ENCODE measurements around the gene MOB4. TPM values are rescaled to one million over a fixed set of nuclear protein-coding genes. Genes with fewer than 3 reads are reported as not detected.

MOB4 gene
- polyA plus RNA-seq, 3 donors, result 14.8 to 32.4 (median 30.4) TPM

- H3K9me3 ChIP-seq (replicated peaks in 1 of 2; ENCODE audit: control insufficient read depth in 1 of 2, insufficient read depth in 1 of 2, low read length in 2 of 2), result no peaks in the 10 kb centered on the region
- WGBS (ENCODE audit: insufficient coverage), result under 1% methylated on average over 16 of the region's 16 CpGs
- peak overlapping the region; percentile 94 to 95 for H3K27ac ChIP-seq (ENCODE audit: low read depth in 1 of 2, low read length in 2 of 2)
- Mint-ChIP-seq H3K4me3 (peak overlapping the region; percentile 88 to 96), H3K4me1 (peaks cover 22% of the 10 kb centered on the region), H3K9me3 (peaks cover 0 to 4% (median 1%) of the 10 kb centered on the region in 7 donors), H3K36me3 (peaks cover 4 to 14% of the 10 kb centered on the region in 2 donors), H3K27ac (peak overlapping the region; percentile 92 to 98 (median 96)), H3K27me3 (ENCODE audit: low read depth in 3 of 3) (no peaks in the 10 kb centered on the region)
- H3K79me2 ChIP-seq (ENCODE audit: insufficient read depth, low read length), result peaks cover 45% of the 10 kb centered on the region
- peak overlapping the region; percentile 94 for H2AFZ ChIP-seq (ENCODE audit: insufficient read depth, low read depth, low read length, poor library complexity, severe bottlenecking)
- no peak for DNase-seq
- H3K27me3 ChIP-seq (ENCODE audit: control insufficient read depth in 2 of 2, insufficient read depth in 2 of 2, low read length in 2 of 2), result no peaks in the 10 kb centered on the region
- no peak for TF ChIP-seq CTCF (IDR thresholded peaks at IDR 0.05)
- peak overlapping the region; percentile 92 for H3K9ac ChIP-seq (ENCODE audit: insufficient read depth, low read length, poor library complexity, severe bottlenecking)
- H3K4me1 ChIP-seq (ENCODE audit: control insufficient read depth in 1 of 2, insufficient read depth in 2 of 2, low read length in 2 of 2), result peaks cover 15 to 27% of the 10 kb centered on the region in 2 donors
- H4K20me1 ChIP-seq (ENCODE audit: insufficient read depth, low read length), result peaks cover 31% of the 10 kb centered on the region
- peaks cover 0 to 8% of the 10 kb centered on the region in 2 donors for H3K36me3 ChIP-seq (replicated peaks in 1 of 2; ENCODE audit: control insufficient read depth in 1 of 2, insufficient read depth in 2 of 2, low read length in 2 of 2)
- intact Hi-C loops (cut with micrococcal nuclease), result loop anchor here in 1 of 2 donors (2.0 to 10.0 kb wide), 3 partner anchors 15 to 189 kb away; partner anchors contain the start of genes HSPE1 and MARS2
- peak overlapping the region; percentile 78 to 88 (median 87) for H3K4me3 ChIP-seq (replicated peaks in 1 of 3; ENCODE audit: low read depth in 2 of 3, low read length in 3 of 3)
- H3K4me2 ChIP-seq (replicated peaks; ENCODE audit: extremely low read depth, low read length, poor library complexity, severe bottlenecking), result peak overlapping the region; percentile 91
These were observed 539 bp upstream of the MOB4 start for GRCh38 chr2:197515315-197515738.

- WGBS (ENCODE audit: insufficient coverage), result 0% methylated on average over 13 of the region's 17 CpGs
- peaks cover 15 to 27% of the 10 kb centered on the region in 2 donors for H3K4me1 ChIP-seq (ENCODE audit: control insufficient read depth in 1 of 2, insufficient read depth in 2 of 2, low read length in 2 of 2)
- Mint-ChIP-seq H3K4me1 (peaks cover 22% of the 10 kb centered on the region), H3K27me3 (ENCODE audit: low read depth in 3 of 3) (no peaks in the 10 kb centered on the region), H3K27ac (peak overlapping the region; percentile 92 to 98 (median 96)), H3K9me3 (peaks cover 3 to 10% (median 5%) of the 10 kb centered on the region in 7 donors), H3K4me3 (peak overlapping the region; percentile 88 to 96), H3K36me3 (peaks cover 10 to 24% of the 10 kb centered on the region in 2 donors)
- H3K27ac ChIP-seq (ENCODE audit: low read depth in 1 of 2, low read length in 2 of 2), result peak overlapping the region; percentile 94 to 95
- H3K9ac ChIP-seq (ENCODE audit: insufficient read depth, low read length, poor library complexity, severe bottlenecking), result peak overlapping the region; percentile 92
- no peaks in the 10 kb centered on the region for H3K27me3 ChIP-seq (ENCODE audit: control insufficient read depth in 2 of 2, insufficient read depth in 2 of 2, low read length in 2 of 2)
- peak in 1 of 3 donors; percentile 12 for DNase-seq
- peak overlapping the region; percentile 91 for H3K4me2 ChIP-seq (replicated peaks; ENCODE audit: extremely low read depth, low read length, poor library complexity, severe bottlenecking)
- peak overlapping the region; percentile 78 to 88 (median 87) for H3K4me3 ChIP-seq (replicated peaks in 1 of 3; ENCODE audit: low read depth in 2 of 3, low read length in 3 of 3)
- H3K36me3 ChIP-seq (replicated peaks in 1 of 2; ENCODE audit: control insufficient read depth in 1 of 2, insufficient read depth in 2 of 2, low read length in 2 of 2), result peaks cover 0 to 16% of the 10 kb centered on the region in 2 donors
- no peak for TF ChIP-seq CTCF (IDR thresholded peaks at IDR 0.05)
- no peaks in the 10 kb centered on the region for H3K9me3 ChIP-seq (replicated peaks in 1 of 2; ENCODE audit: control insufficient read depth in 1 of 2, insufficient read depth in 1 of 2, low read length in 2 of 2)
- H3K79me2 ChIP-seq (ENCODE audit: insufficient read depth, low read length), result peaks cover 56% of the 10 kb centered on the region
- peak overlapping the region; percentile 94 for H2AFZ ChIP-seq (ENCODE audit: insufficient read depth, low read depth, low read length, poor library complexity, severe bottlenecking)
- intact Hi-C loops (cut with micrococcal nuclease), result loop anchor here in 1 of 2 donors (5.0 to 10.0 kb wide), 2 partner anchors 84 to 188 kb away; partner anchors contain the start of gene MARS2
- peaks cover 41% of the 10 kb centered on the region for H4K20me1 ChIP-seq (ENCODE audit: insufficient read depth, low read length)
These were observed 511 bp downstream of the MOB4 start for GRCh38 chr2:197516393-197516761.
